Upper lobe of left lung (tissue), 4 donors: ENCODE results near the gene AWAT1.

Experiments
- CTCF ChIP-seq, 6 experiments: fragments of 450-650 bp in 4 of 6; fragments of 200-600 bp in 2 of 6; sonication (generic) in 2 of 6; IDR thresholded peaks; one replicate each; pipeline ENCODE4 v1.5.1; 2016 to 2019; ENCODE audit warnings: antibody characterized with exemption in 6 of 6
- POLR2A ChIP-seq, 4 donors: fragments of 450-650 bp; IDR thresholded peaks; one replicate each; pipeline ENCODE4 v1.5.1; 2016 to 2017; ENCODE audit warnings: antibody characterized with exemption in 4 of 4, mild to moderate bottlenecking in 2 of 4

DNA sequence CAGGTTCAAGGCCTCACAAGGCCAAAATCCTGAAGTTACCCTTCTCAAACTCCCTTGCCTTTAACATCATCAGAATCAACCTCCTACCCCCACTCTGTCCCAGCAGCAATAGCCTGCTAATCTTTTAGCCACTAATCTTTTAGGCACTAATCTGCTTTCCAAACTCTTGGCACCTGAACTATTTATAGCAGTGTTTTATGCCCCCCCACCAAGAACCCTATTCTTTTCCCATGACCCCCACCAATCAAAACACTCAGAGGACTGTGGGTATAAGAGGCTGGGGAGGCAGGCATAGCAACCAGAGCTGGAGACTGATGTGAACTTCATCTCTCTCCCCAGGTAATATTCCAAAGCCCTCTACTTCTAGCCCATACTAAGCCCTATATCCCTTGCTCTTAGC lies 33.6 kb downstream of the AWAT1 start, which contains the start of gene ARR3:
- TF ChIP-seq POLR2A (IDR thresholded peaks at IDR 0.05), result no peak
- TF ChIP-seq CTCF (IDR thresholded peaks at IDR 0.05), result no peak
